ENCODE data around the gene LGR6.

LGR6 gene

DNA sequence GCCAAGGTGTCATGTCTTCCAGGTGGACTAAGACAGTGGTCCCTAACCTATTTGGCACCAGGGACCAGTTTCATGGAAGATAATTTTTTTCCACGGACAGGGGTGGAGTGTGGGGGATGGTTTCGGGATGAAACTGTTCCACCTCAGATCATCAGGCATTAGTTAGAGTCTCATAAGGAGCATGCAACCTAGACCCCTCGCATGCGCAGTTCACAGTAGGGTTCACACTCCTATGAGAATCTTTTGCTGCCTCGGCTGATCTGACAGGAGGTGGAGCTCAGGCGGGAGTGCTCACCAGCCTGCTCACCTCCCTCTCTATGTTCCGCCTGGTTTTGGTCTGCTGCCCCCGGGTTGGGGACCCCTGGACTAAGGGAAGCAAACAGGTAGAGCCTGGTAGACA lies 30.9 kb downstream of the LGR6 start:
- Histone ChIP-seq H3K9ac (ENCODE audit: low read length) (no peak overlapping the region), H3K27me3 (ENCODE audit: insufficient read depth, low read length) (no peaks in the 10 kb centered on the region), H3K27ac (ENCODE audit: low read depth, low read length, poor library complexity, severe bottlenecking) (no peak overlapping the region), H3K4me3 (ENCODE audit: low read depth, low read length, poor library complexity, severe bottlenecking) (no peak overlapping the region), H3K9me3 (ENCODE audit: low read length) (no peaks in the 10 kb centered on the region), H3F3A (ENCODE audit: insufficient read depth, low read length) (no peaks in the 10 kb centered on the region), H3K79me2 (ENCODE audit: insufficient read depth, low read length) (no peaks in the 10 kb centered on the region), H4K20me1 (ENCODE audit: insufficient read depth, low read length) (no peaks in the 10 kb centered on the region), H3K36me3 (ENCODE audit: insufficient read depth, low read length) (no peaks in the 10 kb centered on the region), H2AFZ (ENCODE audit: low read length) (no peak overlapping the region), H3K9me2 (ENCODE audit: low read depth, low read length) (no peaks in the 10 kb centered on the region), H3K4me2 (ENCODE audit: low read length) (no peak overlapping the region), H3K4me1 (ENCODE audit: insufficient read depth, low read length, severe bottlenecking) (no peaks in the 10 kb centered on the region)
- TF ChIP-seq EZH2 (IDR thresholded peaks at IDR 0.05; ENCODE audit: borderline replicate concordance, low read length): no peak

DNA sequence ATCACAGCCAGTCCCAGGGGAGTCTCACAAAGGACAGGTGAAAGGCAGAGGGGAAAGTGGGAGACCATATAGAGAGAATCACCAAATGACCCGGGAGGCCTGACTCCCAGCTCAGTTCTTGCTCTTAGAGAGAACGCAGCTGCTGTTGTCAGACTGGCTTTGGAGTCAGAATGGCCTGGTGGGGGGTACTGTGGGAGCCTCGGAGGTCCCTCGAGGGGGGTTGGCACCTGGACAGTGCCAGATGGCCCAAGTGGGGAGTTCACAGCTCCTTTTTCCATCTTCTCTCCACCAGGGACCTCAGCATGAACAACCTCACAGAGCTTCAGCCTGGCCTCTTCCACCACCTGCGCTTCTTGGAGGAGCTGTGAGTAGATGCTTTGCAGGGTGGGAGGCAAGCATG lies 31.5 kb downstream of the LGR6 start:
- Histone ChIP-seq H3K4me1 (ENCODE audit: insufficient read depth, low read length, severe bottlenecking) (no peaks in the 10 kb centered on the region), H3K9me2 (ENCODE audit: low read depth, low read length) (no peaks in the 10 kb centered on the region)
- no peak for TF ChIP-seq EZH2 (IDR thresholded peaks at IDR 0.05; ENCODE audit: borderline replicate concordance, low read length)
- TF ChIP-seq, protein P1, sequence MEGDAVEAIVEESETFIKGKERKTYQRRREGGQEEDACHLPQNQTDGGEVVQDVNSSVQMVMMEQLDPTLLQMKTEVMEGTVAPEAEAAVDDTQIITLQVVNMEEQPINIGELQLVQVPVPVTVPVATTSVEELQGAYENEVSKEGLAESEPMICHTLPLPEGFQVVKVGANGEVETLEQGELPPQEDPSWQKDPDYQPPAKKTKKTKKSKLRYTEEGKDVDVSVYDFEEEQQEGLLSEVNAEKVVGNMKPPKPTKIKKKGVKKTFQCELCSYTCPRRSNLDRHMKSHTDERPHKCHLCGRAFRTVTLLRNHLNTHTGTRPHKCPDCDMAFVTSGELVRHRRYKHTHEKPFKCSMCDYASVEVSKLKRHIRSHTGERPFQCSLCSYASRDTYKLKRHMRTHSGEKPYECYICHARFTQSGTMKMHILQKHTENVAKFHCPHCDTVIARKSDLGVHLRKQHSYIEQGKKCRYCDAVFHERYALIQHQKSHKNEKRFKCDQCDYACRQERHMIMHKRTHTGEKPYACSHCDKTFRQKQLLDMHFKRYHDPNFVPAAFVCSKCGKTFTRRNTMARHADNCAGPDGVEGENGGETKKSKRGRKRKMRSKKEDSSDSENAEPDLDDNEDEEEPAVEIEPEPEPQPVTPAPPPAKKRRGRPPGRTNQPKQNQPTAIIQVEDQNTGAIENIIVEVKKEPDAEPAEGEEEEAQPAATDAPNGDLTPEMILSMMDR (IDR thresholded peaks at IDR 0.05; ENCODE audit: low read length): no peak

DNA sequence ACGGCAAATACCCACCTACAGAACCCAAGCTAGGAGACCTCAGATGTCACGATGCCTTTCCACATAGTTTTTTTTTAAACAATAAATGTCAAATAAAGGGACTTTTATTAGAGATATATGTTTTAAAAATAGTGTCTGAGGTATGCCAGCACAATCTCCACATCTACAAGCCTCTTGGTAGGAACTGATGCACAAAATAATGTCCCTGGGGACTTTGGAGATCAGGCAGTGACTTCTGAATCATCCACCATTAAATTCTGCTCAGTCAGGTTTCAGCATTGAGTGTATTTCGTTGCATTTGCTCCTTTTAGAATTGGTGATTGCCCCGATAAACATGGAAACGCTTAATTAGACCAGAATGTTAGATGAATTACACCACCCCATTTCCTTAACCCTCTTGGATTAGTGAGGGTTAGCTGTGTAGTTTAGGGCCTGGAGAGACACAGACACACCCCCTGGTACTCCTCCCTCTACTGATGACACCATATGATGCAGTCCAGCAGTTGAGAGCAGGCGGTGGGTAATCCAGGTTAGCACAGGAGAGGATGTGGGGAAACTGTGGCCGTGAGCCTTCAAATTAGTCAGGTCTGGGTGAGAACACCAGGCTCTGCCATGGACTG lies 33.6 kb downstream of the LGR6 start:
- no peak overlapping the region for H3K4me3 ChIP-seq (ENCODE audit: low read depth, low read length, poor library complexity, severe bottlenecking)
- no peaks in the 10 kb centered on the region for H4K20me1 ChIP-seq (ENCODE audit: insufficient read depth, low read length)

More for the DNA sequence above, 31.5 kb downstream of the LGR6 start:
- Histone ChIP-seq H3K27ac (ENCODE audit: low read depth, low read length, poor library complexity, severe bottlenecking) (no peak overlapping the region), H3K9me3 (ENCODE audit: low read length) (no peaks in the 10 kb centered on the region), H2AFZ (ENCODE audit: low read length) (no peak overlapping the region), H3K79me2 (ENCODE audit: insufficient read depth, low read length) (no peaks in the 10 kb centered on the region), H3K9ac (ENCODE audit: low read length) (no peak overlapping the region), H3K36me3 (ENCODE audit: insufficient read depth, low read length) (no peaks in the 10 kb centered on the region), H3K4me2 (ENCODE audit: low read length) (no peak overlapping the region), H3K4me3 (ENCODE audit: low read depth, low read length, poor library complexity, severe bottlenecking) (no peak overlapping the region), H3F3A (ENCODE audit: insufficient read depth, low read length) (no peaks in the 10 kb centered on the region), H3K27me3 (ENCODE audit: insufficient read depth, low read length) (no peaks in the 10 kb centered on the region), H4K20me1 (ENCODE audit: insufficient read depth, low read length) (no peaks in the 10 kb centered on the region)

More for the DNA sequence above, 33.6 kb downstream of the LGR6 start:
- Histone ChIP-seq H2AFZ (ENCODE audit: low read length) (no peak overlapping the region), H3K36me3 (ENCODE audit: insufficient read depth, low read length) (no peaks in the 10 kb centered on the region), H3K27ac (ENCODE audit: low read depth, low read length, poor library complexity, severe bottlenecking) (no peak overlapping the region), H3K4me1 (ENCODE audit: insufficient read depth, low read length, severe bottlenecking) (no peaks in the 10 kb centered on the region), H3K9me2 (ENCODE audit: low read depth, low read length) (no peaks in the 10 kb centered on the region), H3F3A (ENCODE audit: insufficient read depth, low read length) (no peaks in the 10 kb centered on the region), H3K4me2 (ENCODE audit: low read length) (no peak overlapping the region), H3K9ac (ENCODE audit: low read length) (no peak overlapping the region), H3K79me2 (ENCODE audit: insufficient read depth, low read length) (no peaks in the 10 kb centered on the region), H3K9me3 (ENCODE audit: low read length) (no peaks in the 10 kb centered on the region), H3K27me3 (ENCODE audit: insufficient read depth, low read length) (no peaks in the 10 kb centered on the region)
- TF ChIP-seq, protein P1 (IDR thresholded peaks at IDR 0.05; ENCODE audit: low read length): no peak
- no peak for TF ChIP-seq EZH2 (IDR thresholded peaks at IDR 0.05; ENCODE audit: borderline replicate concordance, low read length)

Data from OCI-LY1 (cell line).